ENCODE results near the gene TUBB3.
A peak's percentile ranks its signal among the peaks of the same experiment; 100 is the strongest.

The TUBB3 gene

DNA sequence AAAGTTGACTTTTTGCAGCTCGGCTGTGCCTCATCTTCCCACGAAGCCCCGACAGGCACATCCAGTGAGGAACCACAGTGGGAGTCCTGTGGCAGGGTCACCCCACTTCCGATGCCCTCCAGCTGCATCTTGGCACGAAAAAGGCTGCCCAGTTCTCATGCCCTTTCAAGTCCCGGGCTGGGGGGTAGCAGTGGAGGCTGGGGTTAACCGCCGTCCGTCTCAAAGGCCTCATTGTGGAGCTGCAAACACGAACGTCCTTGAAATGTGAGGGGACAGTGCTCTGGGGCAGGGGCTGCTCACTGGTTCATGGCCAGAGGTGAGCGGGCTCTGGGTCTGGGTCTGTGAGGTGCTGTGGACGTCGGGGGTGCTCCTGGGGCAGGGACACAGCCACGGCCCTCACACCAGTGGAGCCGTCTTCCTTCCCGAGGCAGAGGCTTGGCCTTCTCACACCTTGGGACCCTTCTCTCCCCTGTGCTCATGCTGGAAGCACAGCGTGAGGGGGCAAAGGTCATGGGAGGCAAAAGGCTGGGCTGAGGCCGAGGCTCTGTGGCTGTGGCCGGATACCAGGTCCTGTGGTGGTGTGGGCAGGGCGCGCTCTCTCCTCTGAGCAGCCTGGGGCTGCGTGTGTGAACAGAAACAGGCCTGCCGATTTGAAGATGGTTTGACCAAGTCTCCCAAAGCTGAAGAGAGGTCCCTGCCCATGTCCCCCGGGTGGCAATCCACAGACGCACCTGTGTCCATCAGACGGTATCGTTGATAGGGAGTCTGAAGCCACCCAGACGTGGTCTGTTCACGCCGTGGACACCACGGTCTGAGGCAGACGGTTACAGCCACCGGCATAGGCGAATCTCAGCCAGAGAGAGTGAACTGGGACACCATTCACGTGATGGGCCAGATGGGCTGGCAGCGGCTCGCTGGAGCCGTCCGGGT is 7.6 kb upstream of the TUBB3 start:
- TF ChIP-seq, protein P1, sequence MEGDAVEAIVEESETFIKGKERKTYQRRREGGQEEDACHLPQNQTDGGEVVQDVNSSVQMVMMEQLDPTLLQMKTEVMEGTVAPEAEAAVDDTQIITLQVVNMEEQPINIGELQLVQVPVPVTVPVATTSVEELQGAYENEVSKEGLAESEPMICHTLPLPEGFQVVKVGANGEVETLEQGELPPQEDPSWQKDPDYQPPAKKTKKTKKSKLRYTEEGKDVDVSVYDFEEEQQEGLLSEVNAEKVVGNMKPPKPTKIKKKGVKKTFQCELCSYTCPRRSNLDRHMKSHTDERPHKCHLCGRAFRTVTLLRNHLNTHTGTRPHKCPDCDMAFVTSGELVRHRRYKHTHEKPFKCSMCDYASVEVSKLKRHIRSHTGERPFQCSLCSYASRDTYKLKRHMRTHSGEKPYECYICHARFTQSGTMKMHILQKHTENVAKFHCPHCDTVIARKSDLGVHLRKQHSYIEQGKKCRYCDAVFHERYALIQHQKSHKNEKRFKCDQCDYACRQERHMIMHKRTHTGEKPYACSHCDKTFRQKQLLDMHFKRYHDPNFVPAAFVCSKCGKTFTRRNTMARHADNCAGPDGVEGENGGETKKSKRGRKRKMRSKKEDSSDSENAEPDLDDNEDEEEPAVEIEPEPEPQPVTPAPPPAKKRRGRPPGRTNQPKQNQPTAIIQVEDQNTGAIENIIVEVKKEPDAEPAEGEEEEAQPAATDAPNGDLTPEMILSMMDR (conservative IDR thresholded peaks at IDR 0.05; ENCODE audit: low read depth, low read length): no peak
- H3K4me3 ChIP-seq (IDR thresholded peaks at IDR 0.05; ENCODE audit: insufficient read depth, low read depth, low read length): no peak overlapping the region
- H3K36me3 ChIP-seq (ENCODE audit: insufficient read depth): no peaks in the 10 kb centered on the region
- no peaks in the 10 kb centered on the region for H4K20me1 ChIP-seq (ENCODE audit: insufficient read depth)
- H2AFZ ChIP-seq (ENCODE audit: low read depth): no peak overlapping the region
- no peaks in the 10 kb centered on the region for H3K79me2 ChIP-seq (ENCODE audit: insufficient read depth, low read depth)
- H3K27ac ChIP-seq: no peak overlapping the region
- H3K9ac ChIP-seq: no peak overlapping the region
- peak overlapping the region; percentile 13; the same call in 1 of the 2 replicates for H3K4me2 ChIP-seq
- H3K4me1 ChIP-seq (ENCODE audit: low read depth, poor library complexity, severe bottlenecking): peaks cover 35% of the 10 kb centered on the region
- H3K27me3 ChIP-seq (ENCODE audit: insufficient read depth, low read depth): no peaks in the 10 kb centered on the region; the same call in 1 of the 2 replicates

DNA sequence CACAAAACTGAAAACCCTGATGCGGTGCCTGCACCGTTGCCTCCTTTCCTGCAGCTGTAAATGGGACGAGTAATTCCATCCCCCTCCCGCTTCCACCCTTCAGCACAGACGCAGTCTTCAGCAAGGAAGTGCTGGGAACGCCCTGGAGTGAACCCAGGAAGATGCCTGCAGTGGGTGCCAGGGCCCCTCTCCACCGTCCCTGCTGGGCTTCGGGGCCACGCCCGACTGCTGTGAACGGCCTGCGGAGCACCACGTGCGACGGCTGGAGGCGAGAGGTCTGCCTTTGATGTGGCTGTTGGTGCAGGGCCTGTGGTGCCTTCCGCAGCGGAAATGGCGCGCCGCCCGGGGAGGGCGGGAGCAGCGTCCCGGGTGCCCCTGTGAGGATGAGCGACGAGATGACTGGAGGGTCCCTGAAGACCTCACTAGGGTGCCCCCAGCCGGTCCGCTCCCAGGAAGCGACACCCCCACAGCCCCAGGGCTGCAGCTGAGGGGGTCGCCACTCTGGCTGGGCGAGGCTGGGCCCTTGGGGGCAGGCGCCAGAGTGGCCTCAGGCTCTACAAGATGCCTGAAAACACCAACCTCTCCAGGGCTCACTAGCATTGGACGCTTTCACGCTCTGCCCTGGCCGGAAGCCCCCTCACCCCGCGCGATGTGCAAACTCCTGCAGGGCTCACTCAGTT is 5.2 kb upstream of the TUBB3 start:
- H3K36me3 ChIP-seq (ENCODE audit: insufficient read depth): no peaks in the 10 kb centered on the region
- no peaks in the 10 kb centered on the region for H3K79me2 ChIP-seq (ENCODE audit: insufficient read depth, low read depth)
- H3K4me3 ChIP-seq (IDR thresholded peaks at IDR 0.05; ENCODE audit: insufficient read depth, low read depth, low read length): no peak overlapping the region
- H3K27ac ChIP-seq: peak overlapping the region; percentile 72
- peak overlapping the region; percentile 100 for H3K4me2 ChIP-seq
- H3K27me3 ChIP-seq (ENCODE audit: insufficient read depth, low read depth): peaks cover 21% of the 10 kb centered on the region
- peaks cover 56% of the 10 kb centered on the region for H3K4me1 ChIP-seq (ENCODE audit: low read depth, poor library complexity, severe bottlenecking)
- H3K9ac ChIP-seq: peak overlapping the region; percentile 59
- H2AFZ ChIP-seq (ENCODE audit: low read depth): peak overlapping the region; percentile 76
- TF ChIP-seq, protein P1 (conservative IDR thresholded peaks at IDR 0.05; ENCODE audit: low read depth, low read length): no peak
- no peaks in the 10 kb centered on the region for H4K20me1 ChIP-seq (ENCODE audit: insufficient read depth)

DNA sequence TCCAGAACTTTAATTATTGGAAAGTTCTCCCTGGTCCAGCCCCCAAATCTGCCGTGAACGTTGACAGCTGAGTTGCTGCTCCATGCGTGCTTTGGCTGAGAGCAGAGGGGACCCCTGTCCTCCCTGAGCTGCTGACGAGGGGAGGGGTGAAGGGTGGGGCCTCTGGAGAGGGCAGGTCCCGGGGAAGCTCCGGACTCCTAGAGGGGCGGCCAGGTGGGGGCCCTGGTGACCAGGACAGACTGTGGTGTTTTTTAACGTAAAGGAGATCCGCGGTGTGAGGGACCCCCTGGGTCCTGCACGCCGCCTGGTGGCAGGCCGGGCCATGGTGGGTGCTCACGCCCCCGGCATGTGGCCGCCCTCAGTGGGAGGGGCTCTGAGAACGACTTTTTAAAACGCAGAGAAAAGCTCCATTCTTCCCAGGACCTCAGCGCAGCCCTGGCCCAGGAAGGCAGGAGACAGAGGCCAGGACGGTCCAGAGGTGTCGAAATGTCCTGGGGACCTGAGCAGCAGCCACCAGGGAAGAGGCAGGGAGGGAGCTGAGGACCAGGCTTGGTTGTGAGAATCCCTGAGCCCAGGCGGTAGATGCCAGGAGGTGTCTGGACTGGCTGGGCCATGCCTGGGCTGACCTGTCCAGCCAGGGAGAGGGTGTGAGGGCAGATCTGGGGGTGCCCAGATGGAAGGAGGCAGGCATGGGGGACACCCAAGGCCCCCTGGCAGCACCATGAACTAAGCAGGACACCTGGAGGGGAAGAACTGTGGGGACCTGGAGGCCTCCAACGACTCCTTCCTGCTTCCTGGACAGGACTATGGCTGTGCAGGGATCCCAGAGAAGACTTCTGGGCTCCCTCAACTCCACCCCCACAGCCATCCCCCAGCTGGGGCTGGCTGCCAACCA is 4.4 kb upstream of the TUBB3 start, which contains the start of gene MC1R:
TSS of gene MC1R (plus strand) at position 410 of the 895 bp plus-strand sequence. CDS start at position 807, 397 bp downstream.
- Histone ChIP-seq H3K36me3 (ENCODE audit: insufficient read depth) (no peaks in the 10 kb centered on the region), H3K4me2 (peak within 1 kb of the TSS; percentile 100), H2AFZ (ENCODE audit: low read depth) (peak within 1 kb of the TSS; percentile 76), H3K79me2 (ENCODE audit: insufficient read depth, low read depth) (no peaks in the 10 kb centered on the region), H3K27me3 (ENCODE audit: insufficient read depth, low read depth) (peaks cover 25% of the 10 kb centered on the region), H3K4me3 (IDR thresholded peaks at IDR 0.05; ENCODE audit: insufficient read depth, low read depth, low read length) (no peak within 1 kb of the TSS), H3K27ac (peak within 1 kb of the TSS; percentile 72), H3K9ac (peak within 1 kb of the TSS; percentile 59), H3K4me1 (ENCODE audit: low read depth, poor library complexity, severe bottlenecking) (peaks cover 59% of the 10 kb centered on the region), H4K20me1 (ENCODE audit: insufficient read depth) (no peaks in the 10 kb centered on the region)
- TF ChIP-seq, protein P1 (conservative IDR thresholded peaks at IDR 0.05; ENCODE audit: low read depth, low read length): peak; percentile 25
